Nephron (organoid): Measurements from ENCODE around the gene MPL.

Experiments
- H3K27ac Mint-ChIP-seq, 3 experiments: 2 replicates each; pipeline ENCODE4 v1.8.0; 2020; ENCODE audit warnings: mixed read lengths in 3 of 3, mild to moderate bottlenecking in 2 of 3, moderate library complexity in 1 of 3
- H3K27me3 Mint-ChIP-seq: 2 replicates; pipeline ENCODE4 v1.8.0; 2021; ENCODE audit warnings: low read depth, mild to moderate bottlenecking, moderate library complexity, mixed read lengths
- H3K36me3 Mint-ChIP-seq: 2 replicates; pipeline ENCODE4 v1.8.0; 2020; ENCODE audit warnings: low read depth, mixed read lengths
- H3K4me1 Mint-ChIP-seq: 2 replicates; pipeline ENCODE4 v1.8.0; 2020; ENCODE audit warnings: mixed read lengths
- H3K4me3 Mint-ChIP-seq, 3 experiments: 2 replicates each; pipeline ENCODE4 v1.8.0; 2020; ENCODE audit warnings: mild to moderate bottlenecking in 3 of 3, mixed read lengths in 3 of 3, moderate library complexity in 2 of 3
- H3K9me3 Mint-ChIP-seq: 2 replicates; pipeline ENCODE4 v1.8.0; 2020; ENCODE audit warnings: mixed read lengths
- TF ChIP-seq, protein P1 (sequence below), 3 experiments: fragments of 200-600 bp; sonication (generic); IDR thresholded peaks; one replicate each; pipeline ENCODE4 v1.5.0; 2021; ENCODE audit warnings: antibody characterized with exemption in 3 of 3; ENCODE audit not compliant: unreplicated experiment in 3 of 3

The MPL gene

DNA sequence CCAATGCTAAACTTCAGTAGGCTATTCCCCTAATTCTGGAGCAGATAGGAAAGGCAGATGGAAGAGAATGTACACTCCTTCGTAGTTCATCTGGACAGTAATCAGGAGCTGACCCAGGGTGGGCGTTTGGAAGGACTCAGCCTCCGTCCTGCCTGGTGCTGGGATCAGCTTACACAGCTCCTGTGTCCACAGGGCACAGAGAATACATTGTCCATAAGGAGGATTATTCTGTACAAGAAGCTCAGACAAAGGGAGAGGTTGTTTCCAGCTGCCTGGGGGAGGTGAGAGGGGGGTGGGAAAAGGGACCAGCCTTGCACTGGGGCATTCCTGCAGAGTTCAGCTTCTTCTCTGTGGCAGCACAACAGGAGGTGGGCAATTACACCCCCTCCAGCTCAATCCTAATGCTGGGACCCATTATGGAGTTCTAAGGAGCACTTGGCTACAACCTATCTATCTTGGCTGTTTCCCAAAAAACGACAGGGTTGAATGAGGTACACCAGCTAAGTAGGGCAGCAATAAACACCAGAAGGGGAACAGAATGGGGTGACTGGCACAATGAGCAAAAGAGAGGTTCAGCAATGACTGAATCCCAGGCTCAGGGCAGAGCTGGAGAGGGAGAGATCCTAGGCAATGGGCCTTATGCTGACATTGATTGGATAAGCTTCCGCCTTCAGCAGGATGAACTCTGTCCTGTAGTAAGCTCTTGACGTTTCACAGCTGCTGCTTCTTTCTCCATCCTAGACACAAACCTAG is 44.6 kb downstream of the MPL start:
- H3K9me3 Mint-ChIP-seq: no peaks in the 10 kb centered on the region
- no peak overlapping the region for H3K4me3 Mint-ChIP-seq
- H3K27ac Mint-ChIP-seq: peak overlapping the region; percentile 85 to 92 (median 89)
- no peaks in the 10 kb centered on the region for H3K27me3 Mint-ChIP-seq
- TF ChIP-seq, protein P1, sequence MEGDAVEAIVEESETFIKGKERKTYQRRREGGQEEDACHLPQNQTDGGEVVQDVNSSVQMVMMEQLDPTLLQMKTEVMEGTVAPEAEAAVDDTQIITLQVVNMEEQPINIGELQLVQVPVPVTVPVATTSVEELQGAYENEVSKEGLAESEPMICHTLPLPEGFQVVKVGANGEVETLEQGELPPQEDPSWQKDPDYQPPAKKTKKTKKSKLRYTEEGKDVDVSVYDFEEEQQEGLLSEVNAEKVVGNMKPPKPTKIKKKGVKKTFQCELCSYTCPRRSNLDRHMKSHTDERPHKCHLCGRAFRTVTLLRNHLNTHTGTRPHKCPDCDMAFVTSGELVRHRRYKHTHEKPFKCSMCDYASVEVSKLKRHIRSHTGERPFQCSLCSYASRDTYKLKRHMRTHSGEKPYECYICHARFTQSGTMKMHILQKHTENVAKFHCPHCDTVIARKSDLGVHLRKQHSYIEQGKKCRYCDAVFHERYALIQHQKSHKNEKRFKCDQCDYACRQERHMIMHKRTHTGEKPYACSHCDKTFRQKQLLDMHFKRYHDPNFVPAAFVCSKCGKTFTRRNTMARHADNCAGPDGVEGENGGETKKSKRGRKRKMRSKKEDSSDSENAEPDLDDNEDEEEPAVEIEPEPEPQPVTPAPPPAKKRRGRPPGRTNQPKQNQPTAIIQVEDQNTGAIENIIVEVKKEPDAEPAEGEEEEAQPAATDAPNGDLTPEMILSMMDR (IDR thresholded peaks at IDR 0.05; ENCODE audit: unreplicated experiment in 3 of 3): no peak
- H3K4me1 Mint-ChIP-seq: peaks cover 29% of the 10 kb centered on the region
- H3K36me3 Mint-ChIP-seq: peaks cover 58% of the 10 kb centered on the region

DNA sequence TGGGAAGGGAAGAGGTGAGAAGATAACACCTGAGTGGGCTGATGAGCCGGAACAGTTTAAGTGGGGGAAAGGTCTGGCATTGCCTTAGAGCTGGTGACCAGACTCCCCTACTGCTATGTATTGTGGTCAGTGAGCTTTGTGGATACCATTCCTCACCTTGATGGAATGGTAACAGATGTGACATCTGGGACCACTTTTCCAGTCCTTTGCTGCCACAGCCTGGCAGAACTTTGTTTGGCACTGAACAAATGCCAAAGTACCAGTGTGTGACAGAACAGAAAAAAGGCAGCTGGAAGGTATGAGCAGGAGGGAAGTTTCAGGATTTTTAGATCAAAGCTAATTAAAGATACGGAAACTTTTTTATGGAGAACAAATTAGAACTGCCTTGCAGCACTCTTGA is 45.8 kb downstream of the MPL start:
- TF ChIP-seq, protein P1 (IDR thresholded peaks at IDR 0.05; ENCODE audit: unreplicated experiment in 3 of 3): no peak
- Mint-ChIP-seq H3K27ac (peak overlapping the region in 2 of 3 experiments; percentile 85 to 89), H3K4me1 (peaks cover 38% of the 10 kb centered on the region)

DNA sequence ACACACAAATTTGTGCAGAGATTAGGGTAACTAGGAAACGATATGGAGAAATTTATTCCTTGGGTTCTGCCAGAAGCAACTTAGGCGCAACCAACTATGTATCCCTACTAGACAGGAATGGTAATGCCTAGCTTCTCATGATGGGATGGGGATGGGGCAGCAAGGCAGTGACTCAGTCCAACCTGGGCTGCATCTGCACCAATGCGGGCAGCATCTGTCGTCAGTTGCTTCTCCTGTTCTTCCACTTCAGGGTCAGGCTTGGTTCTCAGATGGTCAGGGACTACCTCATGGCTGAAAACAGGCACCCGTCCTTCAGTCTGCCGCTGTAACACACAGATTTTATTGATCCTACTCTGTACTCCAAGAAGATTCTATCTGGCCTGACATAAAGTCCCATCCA is 49.1 kb downstream of the MPL start:
- Mint-ChIP-seq H3K4me3 (no peak overlapping the region), H3K27me3 (no peaks in the 10 kb centered on the region), H3K4me1 (peaks cover 49% of the 10 kb centered on the region), H3K9me3 (no peaks in the 10 kb centered on the region), H3K27ac (no peak overlapping the region), H3K36me3 (peaks cover 43% of the 10 kb centered on the region)
- TF ChIP-seq, protein P1 (IDR thresholded peaks at IDR 0.05; ENCODE audit: unreplicated experiment in 3 of 3): no peak

More for the DNA sequence above, 45.8 kb downstream of the MPL start:
- H3K27me3 Mint-ChIP-seq: no peaks in the 10 kb centered on the region
- no peaks in the 10 kb centered on the region for H3K9me3 Mint-ChIP-seq
- no peak overlapping the region for H3K4me3 Mint-ChIP-seq
- peaks cover 58% of the 10 kb centered on the region for H3K36me3 Mint-ChIP-seq

DNA sequence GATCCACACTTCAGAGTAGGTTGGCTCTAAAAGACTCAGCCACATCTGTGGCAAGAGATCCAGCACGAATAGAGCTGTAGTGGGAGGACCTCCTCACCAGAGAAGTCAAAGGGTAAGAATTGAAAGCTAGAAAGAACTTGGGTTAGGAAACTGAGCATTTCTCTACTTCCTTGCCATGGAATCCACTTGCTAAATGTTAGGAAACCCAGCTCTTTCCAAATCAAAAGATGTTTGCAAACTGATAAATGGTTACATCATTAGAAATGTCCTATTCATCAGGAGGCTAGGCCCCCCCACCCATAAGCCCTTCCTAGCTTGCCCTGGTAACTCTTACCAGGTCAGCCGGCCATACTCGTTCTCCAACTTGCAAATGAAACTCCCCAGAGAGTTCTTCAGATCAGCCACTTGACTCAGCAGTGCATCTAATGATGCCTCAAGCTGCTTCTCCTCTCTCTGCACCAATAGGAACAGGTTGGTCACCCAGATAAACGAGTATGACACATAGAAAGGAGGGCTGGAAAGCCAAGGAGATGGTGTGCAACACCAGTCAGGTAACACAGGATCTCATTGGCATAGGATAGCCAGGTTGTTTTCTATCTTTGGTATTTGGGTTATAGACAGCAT is 50.5 kb downstream of the MPL start:
- H3K4me3 Mint-ChIP-seq: peak overlapping the region; percentile 99 to 100 (median 99)
- H3K9me3 Mint-ChIP-seq: no peaks in the 10 kb centered on the region
- peaks cover 35% of the 10 kb centered on the region for H3K4me1 Mint-ChIP-seq
- no peaks in the 10 kb centered on the region for H3K27me3 Mint-ChIP-seq
- H3K36me3 Mint-ChIP-seq: peaks cover 39% of the 10 kb centered on the region
- H3K27ac Mint-ChIP-seq: peak overlapping the region; percentile 7 to 96 (median 92)
- TF ChIP-seq, protein P1 (IDR thresholded peaks at IDR 0.05; ENCODE audit: unreplicated experiment in 3 of 3): no peak

DNA sequence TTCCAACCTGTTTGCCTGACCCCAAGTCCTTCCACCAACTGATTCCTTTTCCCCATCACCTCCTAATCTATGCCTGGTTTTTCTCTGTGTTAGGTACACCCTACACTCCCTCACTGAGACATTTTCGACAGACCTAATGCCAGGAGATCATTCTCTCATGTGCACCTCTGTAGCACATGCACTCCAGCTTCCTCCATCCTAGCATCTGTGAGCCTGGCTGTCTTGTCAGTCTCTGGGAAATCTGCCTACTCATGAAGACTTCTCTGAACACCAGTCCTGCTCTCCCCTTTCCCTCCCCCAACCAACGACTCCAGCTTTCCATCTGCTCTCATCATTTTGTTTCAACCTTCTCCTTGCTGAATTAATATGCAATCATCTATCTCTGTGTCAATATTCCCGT is 51.0 kb downstream of the MPL start:
- Mint-ChIP-seq H3K4me3 (peak overlapping the region; percentile 99 to 100 (median 99)), H3K27me3 (no peaks in the 10 kb centered on the region), H3K4me1 (peaks cover 30% of the 10 kb centered on the region), H3K9me3 (no peaks in the 10 kb centered on the region), H3K36me3 (peaks cover 39% of the 10 kb centered on the region), H3K27ac (peak overlapping the region; percentile 7 to 96 (median 92))
- TF ChIP-seq, protein P1 (IDR thresholded peaks at IDR 0.05; ENCODE audit: unreplicated experiment in 3 of 3): no peak
